Endodermal cell (in vitro differentiated cells): ENCODE results near the gene FERMT2. TPM values are rescaled to one million over a fixed set of nuclear protein-coding genes. Genes with fewer than 3 reads are reported as not detected.

Experiments used
- DNase-seq: peaks from one replicate; pipeline ENCODE4 v3.0.0-alpha.2; 2017
- H3K27ac ChIP-seq: 2 replicates; pipeline ENCODE4 v1.5.1; 2013; ENCODE audit warnings: mild to moderate bottlenecking, low read depth, low read length, moderate library complexity
- H3K27me3 ChIP-seq: 2 replicates; pipeline ENCODE4 v1.6.1; 2013; ENCODE audit warnings: mild to moderate bottlenecking, low read length, moderate library complexity; ENCODE audit not compliant: insufficient read depth, control insufficient read depth, poor library complexity, severe bottlenecking
- H3K36me3 ChIP-seq: 2 replicates; pipeline ENCODE4 v1.7.0; 2013; ENCODE audit warnings: mild to moderate bottlenecking, low read length, moderate library complexity; ENCODE audit not compliant: control insufficient read depth, insufficient read depth
- H3K4me1 ChIP-seq: one replicate; pipeline ENCODE4 v1.7.0; 2013; ENCODE audit warnings: low read length; ENCODE audit not compliant: control insufficient read depth, insufficient read depth
- H3K4me3 ChIP-seq: 2 replicates; pipeline ENCODE4 v1.5.1; 2013; ENCODE audit warnings: mild to moderate bottlenecking, low read length, moderate library complexity
- H3K9ac ChIP-seq: 2 replicates; pipeline ENCODE4 v1.6.1; 2013; ENCODE audit warnings: mild to moderate bottlenecking, low read length, moderate library complexity; ENCODE audit not compliant: poor library complexity, severe bottlenecking; ENCODE audit errors: extremely low read depth
- H3K9me3 ChIP-seq: 2 replicates; pipeline ENCODE4 v1.6.1; 2013; ENCODE audit warnings: mild to moderate bottlenecking, low read length, moderate library complexity; ENCODE audit not compliant: control insufficient read depth
- H3K27ac Mint-ChIP-seq: 2 replicates; pipeline ENCODE4 v1.8.0; 2020; ENCODE audit warnings: mixed read lengths
- H3K27me3 Mint-ChIP-seq: 2 replicates; pipeline ENCODE4 v1.8.0; 2021; ENCODE audit warnings: mild to moderate bottlenecking, mixed read lengths; ENCODE audit not compliant: insufficient read depth
- H3K36me3 Mint-ChIP-seq: 2 replicates; pipeline ENCODE4 v1.8.0; 2020; ENCODE audit warnings: low read depth, mixed read lengths
- H3K4me1 Mint-ChIP-seq: 2 replicates; pipeline ENCODE4 v1.8.0; 2020; ENCODE audit warnings: mixed read lengths
- H3K4me3 Mint-ChIP-seq: 2 replicates; pipeline ENCODE4 v1.8.0; 2020; ENCODE audit warnings: mild to moderate bottlenecking, moderate library complexity, mixed read lengths
- H3K9me3 Mint-ChIP-seq: 2 replicates; pipeline ENCODE4 v1.8.0; 2020; ENCODE audit warnings: mild to moderate bottlenecking, mixed read lengths
- WGBS, 2 experiments: methylation state at CpG; one replicate each; pipeline versions ENCODE4 v1.1.5 to v1.1.7; 2013; ENCODE audit warnings: missing lambda C conversion rate in 2 of 2, mixed read lengths in 1 of 2; ENCODE audit not compliant: insufficient coverage in 1 of 2, insufficient read length in 1 of 2; 5-methylcytosine and 5-hydroxymethylcytosine counted together
- total RNA-seq, 2 donors: library from RNA; stranded (reverse); fragmentation: NEBNext Ultra II Directional in 1 of 2; extraction: Animal tissue kit (Norgen Biotek cat#: 25700) in 1 of 2; gene quantifications; 2 replicates in 1 of 2; 3 replicates in 1 of 2; pipeline ENCODE4 v1.2.1, GENCODE V29; 2021
- TF ChIP-seq, protein P1 (sequence below): fragments of 200-600 bp; sonication (generic); conservative IDR thresholded peaks from 2 replicates; pipeline ENCODE4 v1.5.0; 2021; ENCODE audit warnings: antibody characterized with exemption, mild to moderate bottlenecking

FERMT2 gene
- total RNA-seq, 2 donors from 2014 or later = 350 to 377 TPM

- H3K36me3 ChIP-seq = no peaks in the 10 kb centered on the region
- no peak overlapping the region for H3K9ac ChIP-seq
- WGBS, 2 experiments = 91 to 100% methylated on average over 1 to 3 of the region's 3 CpGs
- Mint-ChIP-seq H3K4me3 (no peak overlapping the region), H3K4me1 (peaks cover 20% of the 10 kb centered on the region), H3K27ac (peak overlapping the region; percentile 40), H3K9me3 (peaks cover 5% of the 10 kb centered on the region), H3K36me3 (peaks cover 2% of the 10 kb centered on the region), H3K27me3 (no peaks in the 10 kb centered on the region)
- H3K4me1 ChIP-seq = no peaks in the 10 kb centered on the region
- no peak overlapping the region for H3K27ac ChIP-seq
- no peak for DNase-seq
- peaks cover 15% of the 10 kb centered on the region for H3K9me3 ChIP-seq
- TF ChIP-seq, protein P1, sequence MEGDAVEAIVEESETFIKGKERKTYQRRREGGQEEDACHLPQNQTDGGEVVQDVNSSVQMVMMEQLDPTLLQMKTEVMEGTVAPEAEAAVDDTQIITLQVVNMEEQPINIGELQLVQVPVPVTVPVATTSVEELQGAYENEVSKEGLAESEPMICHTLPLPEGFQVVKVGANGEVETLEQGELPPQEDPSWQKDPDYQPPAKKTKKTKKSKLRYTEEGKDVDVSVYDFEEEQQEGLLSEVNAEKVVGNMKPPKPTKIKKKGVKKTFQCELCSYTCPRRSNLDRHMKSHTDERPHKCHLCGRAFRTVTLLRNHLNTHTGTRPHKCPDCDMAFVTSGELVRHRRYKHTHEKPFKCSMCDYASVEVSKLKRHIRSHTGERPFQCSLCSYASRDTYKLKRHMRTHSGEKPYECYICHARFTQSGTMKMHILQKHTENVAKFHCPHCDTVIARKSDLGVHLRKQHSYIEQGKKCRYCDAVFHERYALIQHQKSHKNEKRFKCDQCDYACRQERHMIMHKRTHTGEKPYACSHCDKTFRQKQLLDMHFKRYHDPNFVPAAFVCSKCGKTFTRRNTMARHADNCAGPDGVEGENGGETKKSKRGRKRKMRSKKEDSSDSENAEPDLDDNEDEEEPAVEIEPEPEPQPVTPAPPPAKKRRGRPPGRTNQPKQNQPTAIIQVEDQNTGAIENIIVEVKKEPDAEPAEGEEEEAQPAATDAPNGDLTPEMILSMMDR = no peak
- H3K27me3 ChIP-seq = no peaks in the 10 kb centered on the region
- no peak overlapping the region for H3K4me3 ChIP-seq
These were observed 9.8 kb upstream of the FERMT2 start for GRCh38 chr14:52960627-52961026.

- H3K27me3 Mint-ChIP-seq = no peaks in the 10 kb centered on the region
- H3K27me3 ChIP-seq = no peaks in the 10 kb centered on the region
- peaks cover 5% of the 10 kb centered on the region for H3K9me3 Mint-ChIP-seq
- peaks cover 4% of the 10 kb centered on the region for H3K4me1 ChIP-seq
- peak overlapping the region; percentile 19 for H3K27ac ChIP-seq
- no peaks in the 10 kb centered on the region for H3K36me3 ChIP-seq
- peaks cover 30% of the 10 kb centered on the region for H3K4me1 Mint-ChIP-seq
- no peak overlapping the region for H3K9ac ChIP-seq
- H3K4me3 ChIP-seq = no peak overlapping the region
- peak overlapping the region; percentile 32 for H3K27ac Mint-ChIP-seq
- H3K9me3 ChIP-seq = peaks cover 15% of the 10 kb centered on the region
- WGBS, 2 experiments = 72 to 77% methylated on average over 5 to 6 of the region's 6 CpGs
- H3K4me3 Mint-ChIP-seq = no peak overlapping the region
- TF ChIP-seq, protein P1 = no peak
- no peak for DNase-seq
- H3K36me3 Mint-ChIP-seq = peaks cover 10% of the 10 kb centered on the region
These were observed 3.7 kb upstream of the FERMT2 start for GRCh38 chr14:52954346-52955214.

GRCh38 chr14:52951681-52952554, 1.1 kb upstream of the FERMT2 start:
- peaks cover 16% of the 10 kb centered on the region for H3K36me3 ChIP-seq
- H3K27ac Mint-ChIP-seq = peak overlapping the region; percentile 90
- no peaks in the 10 kb centered on the region for H3K27me3 Mint-ChIP-seq
- H3K4me1 ChIP-seq = peaks cover 4% of the 10 kb centered on the region
- H3K9me3 Mint-ChIP-seq = no peaks in the 10 kb centered on the region
- H3K4me3 ChIP-seq = peak overlapping the region; percentile 84
- peak overlapping the region; percentile 89 for H3K9ac ChIP-seq
- WGBS, 2 experiments = 2 to 7% methylated on average over 10 to 15 of the region's 15 CpGs
- peak; percentile 87 for DNase-seq
- H3K27me3 ChIP-seq = no peaks in the 10 kb centered on the region
- H3K9me3 ChIP-seq = no peaks in the 10 kb centered on the region
- peak overlapping the region; percentile 98 for H3K27ac ChIP-seq
- H3K4me1 Mint-ChIP-seq = peaks cover 33% of the 10 kb centered on the region
- TF ChIP-seq, protein P1 = peak; percentile 65
- H3K4me3 Mint-ChIP-seq = peak overlapping the region; percentile 100
- peaks cover 24% of the 10 kb centered on the region for H3K36me3 Mint-ChIP-seq
